HFF-Myc (cell line): ENCODE measurements around the gene SVIL.
A peak's percentile ranks its signal among the peaks of the same experiment; 100 is the strongest.
"Not testable (repeated sequence)": the region's sequence is repeated elsewhere in the genome, so short reads cannot be mapped to it uniquely, and the experiment has no call there.

Experiments
- DNase-seq: peaks from one replicate; pipeline ENCODE4 v3.0.0-alpha.2; 2011; ENCODE audit warnings: low read depth; ENCODE audit errors: extremely low read depth
- H3K4me3 ChIP-seq: replicated peaks from 2 replicates; pipeline ENCODE4 v1.5.1; 2011; ENCODE audit warnings: low read depth, mild to moderate bottlenecking, control low read depth, low read length
- CTCF ChIP-seq: IDR thresholded peaks from 2 replicates; pipeline ENCODE4 v1.5.1; 2012; ENCODE audit warnings: mild to moderate bottlenecking, low read depth, low read length, control low read depth; ENCODE audit errors: missing control alignments

Gene SVIL

GRCh38 chr10:29512425-29512974, 122.3 kb downstream of the SVIL start:
- H3K4me3 ChIP-seq = no peak overlapping the region
- DNase-seq = no peak
- no peak for TF ChIP-seq CTCF

- not testable (repeated sequence) for H3K4me3 ChIP-seq, DNase-seq
These were observed 123.0 kb downstream of the SVIL start for GRCh38 chr10:29511806-29512205.

GRCh38 chr10:29510483-29511157, 124.2 kb downstream of the SVIL start:
- not testable (repeated sequence) for H3K4me3 ChIP-seq, DNase-seq

- no peak for DNase-seq
- no peak for TF ChIP-seq CTCF
- no peak overlapping the region for H3K4me3 ChIP-seq
These were observed 126.1 kb downstream of the SVIL start for GRCh38 chr10:29508554-29509244.

- DNase-seq = not testable (repeated sequence)
These were observed 127.0 kb downstream of the SVIL start for GRCh38 chr10:29507750-29508149.

GRCh38 chr10:29506324-29506921, 128.3 kb downstream of the SVIL start:
- not testable (repeated sequence) for H3K4me3 ChIP-seq, DNase-seq

More at GRCh38 chr10:29507750-29508149, 127.0 kb downstream of the SVIL start:
- H3K4me3 ChIP-seq = not testable (repeated sequence)

- no peak for DNase-seq
- no peak for TF ChIP-seq CTCF
- H3K4me3 ChIP-seq = no peak overlapping the region
These were observed 132.4 kb downstream of the SVIL start for GRCh38 chr10:29502351-29502750.

GRCh38 chr10:29501692-29502091, 133.1 kb downstream of the SVIL start:
- H3K4me3 ChIP-seq = no peak overlapping the region
- no peak for TF ChIP-seq CTCF
- DNase-seq = peak; percentile 61

GRCh38 chr10:29499993-29500537, 134.7 kb downstream of the SVIL start:
- no peak overlapping the region for H3K4me3 ChIP-seq
- no peak for TF ChIP-seq CTCF
- DNase-seq = no peak
